ENCODE measurements around the gene CST7.

The CST7 gene

GRCh38 chr20:25006431-25007167 is 57.5 kb downstream of the CST7 start:
- no peak for FAIRE-seq

GRCh38 chr20:25007491-25008305 is 58.6 kb downstream of the CST7 start:
- no peak for FAIRE-seq

- FAIRE-seq: no peak
These were observed 59.5 kb downstream of the CST7 start for GRCh38 chr20:25008388-25009217.
